Stimulated activated CD8-positive, alpha-beta memory T cell treated with anti-CD3 and anti-CD28 coated beads, Interleukin-4, amount 100 ng/mL, for 24 hours (primary cell): ENCODE results near the gene PNKP.

ENCODE experiments used
- DNase-seq: peaks from one replicate; pipeline ENCODE4 v3.0.0-alpha.2; 2020; ENCODE audit warnings: low read depth

The PNKP gene

GRCh38 chr19:49818649-49819370, 48.6 kb downstream of the PNKP start:
- no peak for DNase-seq

GRCh38 chr19:49817964-49818648, 49.3 kb downstream of the PNKP start, which contains the start of gene MED25:
TSS of gene MED25 (plus strand) at chr19:49818289. CDS start at chr19:49818342, 53 bp downstream.
- peak; percentile 78 for DNase-seq

- no peak for DNase-seq
Measured at GRCh38 chr19:49816590-49816989, 50.8 kb downstream of the PNKP start.

- no peak for DNase-seq
Measured at GRCh38 chr19:49814010-49814409, 53.4 kb downstream of the PNKP start.

GRCh38 chr19:49812997-49813861, 54.1 kb downstream of the PNKP start, which contains the start of gene FUZ:
TSS of gene FUZ (minus strand) at chr19:49813292. CDS start at chr19:49813106, 186 bp downstream.
- peak; percentile 82 for DNase-seq

GRCh38 chr19:49812452-49812996, 54.9 kb downstream of the PNKP start:
- no peak for DNase-seq

GRCh38 chr19:49811328-49811727, 56.0 kb downstream of the PNKP start:
- DNase-seq: no peak
